ENCODE measurements around the gene PDIA5.

GRCh38 chr3:123169492-123169929, 102.7 kb downstream of the PDIA5 start:
- TF ChIP-seq CTCF (IDR thresholded peaks at IDR 0.05): no peak
- no peak for TF ChIP-seq POLR2AphosphoS5 (IDR thresholded peaks at IDR 0.05; ENCODE audit: low read depth, low read length)
- TF ChIP-seq SIN3A (IDR thresholded peaks at IDR 0.05; ENCODE audit: borderline replicate concordance, insufficient read depth, low read depth, low read length): no peak
- no peak for TF ChIP-seq TCF7L2 (IDR thresholded peaks at IDR 0.05; ENCODE audit: low read depth, low read length)
- no peak for TF ChIP-seq REST (IDR thresholded peaks at IDR 0.05; ENCODE audit: insufficient read depth in 1 of 2, low read depth in 2 of 2, low read length in 1 of 2)
